Ishikawa (cell line): ENCODE measurements around the gene COG8.

ENCODE experiments used
- CEBPB ChIP-seq: IDR thresholded peaks from 2 replicates; pipeline ENCODE4 v1.6.1; 2012
- CREB1 ChIP-seq: IDR thresholded peaks from 2 replicates; pipeline ENCODE4 v1.6.1; 2012; ENCODE audit warnings: low read depth
- EGR1 ChIP-seq: IDR thresholded peaks from 2 replicates; pipeline ENCODE4 v1.6.1; 2012
- EP300 ChIP-seq: IDR thresholded peaks from 2 replicates; pipeline ENCODE4 v1.6.1; 2012; ENCODE audit warnings: borderline replicate concordance
- FOXM1 ChIP-seq: IDR thresholded peaks from 2 replicates; pipeline ENCODE4 v1.6.1; 2012; ENCODE audit warnings: low read depth, borderline replicate concordance
- MAX ChIP-seq: IDR thresholded peaks from 2 replicates; pipeline ENCODE4 v1.6.1; 2012
- NFIC ChIP-seq: IDR thresholded peaks from 2 replicates; pipeline ENCODE4 v1.6.1; 2012
- RAD21 ChIP-seq: IDR thresholded peaks from 2 replicates; pipeline ENCODE4 v1.6.1; 2012; ENCODE audit warnings: low read depth
- REST ChIP-seq: IDR thresholded peaks from 2 replicates; pipeline ENCODE4 v1.6.1; 2012; ENCODE audit warnings: low read depth, mild to moderate bottlenecking
- TAF1 ChIP-seq: IDR thresholded peaks from 2 replicates; pipeline ENCODE4 v1.6.1; 2012; ENCODE audit warnings: low read depth, mild to moderate bottlenecking
- TCF12 ChIP-seq: IDR thresholded peaks from 2 replicates; pipeline ENCODE4 v1.6.1; 2012; ENCODE audit warnings: low read depth
- TEAD4 ChIP-seq: IDR thresholded peaks from 2 replicates; pipeline ENCODE4 v1.6.1; 2012
- USF1 ChIP-seq: IDR thresholded peaks from 2 replicates; pipeline ENCODE4 v1.6.1; 2012
- YY1 ChIP-seq: IDR thresholded peaks from 2 replicates; pipeline ENCODE4 v1.6.1; 2012; ENCODE audit warnings: low read depth
- ZBTB7A ChIP-seq: IDR thresholded peaks from 2 replicates; pipeline ENCODE4 v1.6.1; 2012; ENCODE audit warnings: low read depth

COG8 gene

GRCh38 chr16:69301187-69301586 lies 38.2 kb downstream of the COG8 start:
- no peak for TF ChIP-seq TAF1
- no peak for TF ChIP-seq EP300
- TF ChIP-seq MAX: no peak
- no peak for TF ChIP-seq YY1
- no peak for TF ChIP-seq TEAD4
- TF ChIP-seq ZBTB7A: no peak
- no peak for TF ChIP-seq EGR1
- no peak for TF ChIP-seq CREB1
- no peak for TF ChIP-seq RAD21
- TF ChIP-seq FOXM1: no peak
- TF ChIP-seq USF1: no peak
- no peak for TF ChIP-seq TCF12
- no peak for TF ChIP-seq REST
- TF ChIP-seq CEBPB: no peak
- no peak for TF ChIP-seq NFIC

- no peak for TF ChIP-seq ZBTB7A
- no peak for TF ChIP-seq MAX
- no peak for TF ChIP-seq TAF1
- TF ChIP-seq NFIC: no peak
- TF ChIP-seq EP300: no peak
- TF ChIP-seq FOXM1: no peak
- TF ChIP-seq RAD21: no peak
- TF ChIP-seq EGR1: no peak
These were observed 41.1 kb downstream of the COG8 start for GRCh38 chr16:69298261-69298660.

- no peak for TF ChIP-seq RAD21
- TF ChIP-seq CREB1: no peak
- TF ChIP-seq USF1: no peak
- TF ChIP-seq YY1: no peak
- no peak for TF ChIP-seq NFIC
- no peak for TF ChIP-seq EGR1
- no peak for TF ChIP-seq MAX
- no peak for TF ChIP-seq CEBPB
- TF ChIP-seq TCF12: no peak
- TF ChIP-seq TAF1: no peak
- no peak for TF ChIP-seq REST
- TF ChIP-seq FOXM1: no peak
- no peak for TF ChIP-seq ZBTB7A
- TF ChIP-seq EP300: no peak
- no peak for TF ChIP-seq TEAD4
These were observed 45.3 kb downstream of the COG8 start for GRCh38 chr16:69294051-69294450.

- no peak for TF ChIP-seq FOXM1
- TF ChIP-seq EP300: no peak
- no peak for TF ChIP-seq ZBTB7A
- no peak for TF ChIP-seq YY1
- TF ChIP-seq CREB1: no peak
- no peak for TF ChIP-seq NFIC
- no peak for TF ChIP-seq EGR1
- no peak for TF ChIP-seq TCF12
- no peak for TF ChIP-seq TAF1
- TF ChIP-seq CEBPB: no peak
- TF ChIP-seq REST: no peak
- TF ChIP-seq MAX: no peak
- TF ChIP-seq TEAD4: no peak
- no peak for TF ChIP-seq RAD21
- TF ChIP-seq USF1: no peak
These were observed 46.0 kb downstream of the COG8 start for GRCh38 chr16:69293401-69293800.
